GM23248 (cell line): ENCODE measurements around the gene KRTAP4-8.

ENCODE experiments used
- EZH2 ChIP-seq: fragments of 200-600 bp; sonication (generic); IDR thresholded peaks from 2 replicates; pipeline ENCODE4 v1.6.1; 2018; ENCODE audit warnings: antibody characterized with exemption, mild to moderate bottlenecking; ENCODE audit not compliant: insufficient read depth, poor library complexity, severe bottlenecking
- EZH2phosphoT487 ChIP-seq: fragments of 200-600 bp; sonication (generic); IDR thresholded peaks from 2 replicates; pipeline ENCODE4 v1.6.1; 2018; ENCODE audit warnings: antibody characterized with exemption, moderate library complexity, mild to moderate bottlenecking, low read depth; ENCODE audit not compliant: insufficient read depth

GRCh38 chr17:41048441-41048840 is 49.5 kb downstream of the KRTAP4-8 start:
- TF ChIP-seq EZH2 (no peak), EZH2phosphoT487 (no peak)
